ENCODE data around the gene DNMBP. TPM values are rescaled to one million over a fixed set of nuclear protein-coding genes. Genes with fewer than 3 reads are reported as not detected.
A peak's percentile ranks its signal among the peaks of the same experiment; 100 is the strongest.
"Not testable (repeated sequence)": the region's sequence is repeated elsewhere in the genome, so short reads cannot be mapped to it uniquely, and the experiment has no call there.

Gene DNMBP
- total RNA-seq, 1 donor = 13.0 TPM

- TF ChIP-seq, protein P1, sequence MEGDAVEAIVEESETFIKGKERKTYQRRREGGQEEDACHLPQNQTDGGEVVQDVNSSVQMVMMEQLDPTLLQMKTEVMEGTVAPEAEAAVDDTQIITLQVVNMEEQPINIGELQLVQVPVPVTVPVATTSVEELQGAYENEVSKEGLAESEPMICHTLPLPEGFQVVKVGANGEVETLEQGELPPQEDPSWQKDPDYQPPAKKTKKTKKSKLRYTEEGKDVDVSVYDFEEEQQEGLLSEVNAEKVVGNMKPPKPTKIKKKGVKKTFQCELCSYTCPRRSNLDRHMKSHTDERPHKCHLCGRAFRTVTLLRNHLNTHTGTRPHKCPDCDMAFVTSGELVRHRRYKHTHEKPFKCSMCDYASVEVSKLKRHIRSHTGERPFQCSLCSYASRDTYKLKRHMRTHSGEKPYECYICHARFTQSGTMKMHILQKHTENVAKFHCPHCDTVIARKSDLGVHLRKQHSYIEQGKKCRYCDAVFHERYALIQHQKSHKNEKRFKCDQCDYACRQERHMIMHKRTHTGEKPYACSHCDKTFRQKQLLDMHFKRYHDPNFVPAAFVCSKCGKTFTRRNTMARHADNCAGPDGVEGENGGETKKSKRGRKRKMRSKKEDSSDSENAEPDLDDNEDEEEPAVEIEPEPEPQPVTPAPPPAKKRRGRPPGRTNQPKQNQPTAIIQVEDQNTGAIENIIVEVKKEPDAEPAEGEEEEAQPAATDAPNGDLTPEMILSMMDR (IDR thresholded peaks at IDR 0.05; ENCODE audit: extremely low read depth, low read depth, low read length) = no peak
- H3K4me2 ChIP-seq (ENCODE audit: insufficient read depth, low read length) = no peak overlapping the region
- H3K27me3 ChIP-seq (ENCODE audit: insufficient read depth, low read length) = no peaks in the 10 kb centered on the region
- H3K36me3 ChIP-seq (ENCODE audit: insufficient read depth, low read length) = no peaks in the 10 kb centered on the region
- no peak overlapping the region for H2AFZ ChIP-seq (ENCODE audit: low read length)
- no peaks in the 10 kb centered on the region for H3K9me3 ChIP-seq (ENCODE audit: low read depth, low read length)
- no peak overlapping the region for H3K27ac ChIP-seq (ENCODE audit: low read depth, low read length)
- peaks cover 23% of the 10 kb centered on the region for H4K20me1 ChIP-seq (ENCODE audit: insufficient read depth, low read length)
- no peak for DNase-seq (ENCODE audit: insufficient read length, low spot score, missing footprints)
- peaks cover 19% of the 10 kb centered on the region for H3K4me1 ChIP-seq (ENCODE audit: insufficient read depth, low read length)
- H3K4me3 ChIP-seq (ENCODE audit: insufficient read depth, low read length) = no peak overlapping the region
- peaks cover 73% of the 10 kb centered on the region for H3K79me2 ChIP-seq (ENCODE audit: insufficient read depth, low read length)
These were observed 71.2 kb downstream of the DNMBP start for GRCh38 chr10:99938563-99938962.

GRCh38 chr10:99937630-99938029 is 72.1 kb downstream of the DNMBP start:
- no peak overlapping the region for H2AFZ ChIP-seq (ENCODE audit: low read length)
- peaks cover 64% of the 10 kb centered on the region for H3K79me2 ChIP-seq (ENCODE audit: insufficient read depth, low read length)
- H3K27ac ChIP-seq (ENCODE audit: low read depth, low read length) = no peak overlapping the region
- H3K36me3 ChIP-seq (ENCODE audit: insufficient read depth, low read length) = no peaks in the 10 kb centered on the region
- DNase-seq (ENCODE audit: insufficient read length, low spot score, missing footprints) = no peak
- H3K4me2 ChIP-seq (ENCODE audit: insufficient read depth, low read length) = no peak overlapping the region
- TF ChIP-seq, protein P1 (IDR thresholded peaks at IDR 0.05; ENCODE audit: extremely low read depth, low read depth, low read length) = no peak
- H3K9me3 ChIP-seq (ENCODE audit: low read depth, low read length) = no peaks in the 10 kb centered on the region
- no peak overlapping the region for H3K4me3 ChIP-seq (ENCODE audit: insufficient read depth, low read length)
- no peaks in the 10 kb centered on the region for H3K27me3 ChIP-seq (ENCODE audit: insufficient read depth, low read length)
- H4K20me1 ChIP-seq (ENCODE audit: insufficient read depth, low read length) = peaks cover 21% of the 10 kb centered on the region
- peaks cover 16% of the 10 kb centered on the region for H3K4me1 ChIP-seq (ENCODE audit: insufficient read depth, low read length)

DNA sequence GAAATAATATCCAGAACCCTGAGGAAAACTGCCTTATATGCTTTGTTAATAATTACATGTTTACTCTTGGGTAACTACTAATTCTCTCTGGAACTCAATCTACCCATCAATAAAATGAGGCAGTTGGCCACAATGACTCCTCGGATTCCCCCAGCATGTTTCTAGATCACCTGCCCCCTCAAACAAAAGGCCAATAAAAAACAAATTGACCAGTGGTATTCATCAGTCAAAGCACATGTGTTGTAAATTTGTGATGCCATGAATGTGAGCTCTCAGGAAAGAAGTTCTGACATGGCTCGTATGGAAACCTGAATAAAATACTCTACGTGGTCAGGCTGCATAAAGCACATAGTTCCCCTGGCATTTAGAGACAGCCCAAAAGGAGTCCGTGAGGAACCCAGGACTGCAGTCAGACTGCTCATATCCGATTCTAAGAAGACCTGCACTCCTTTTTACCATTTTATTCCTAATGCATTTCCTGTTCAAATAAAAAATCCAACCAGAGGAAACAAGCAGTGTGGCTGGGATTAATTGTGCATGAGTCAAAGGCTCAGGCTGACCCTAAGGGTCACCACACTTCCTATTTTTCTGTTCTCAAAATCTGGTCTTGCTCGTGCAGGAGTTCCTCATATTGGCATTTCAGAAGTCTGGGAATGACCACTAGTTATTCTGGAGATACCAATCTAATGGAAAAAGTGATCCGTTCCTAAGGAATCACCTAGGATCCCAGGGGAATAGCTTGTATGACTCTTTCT is 77.4 kb downstream of the DNMBP start:
- Histone ChIP-seq H3K79me2 (ENCODE audit: insufficient read depth, low read length) (peaks cover 63% of the 10 kb centered on the region), H4K20me1 (ENCODE audit: insufficient read depth, low read length) (peaks cover 14% of the 10 kb centered on the region), H3K4me1 (ENCODE audit: insufficient read depth, low read length) (peaks cover 17% of the 10 kb centered on the region), H3K27ac (ENCODE audit: low read depth, low read length) (peak overlapping the region; percentile 27), H3K4me2 (ENCODE audit: insufficient read depth, low read length) (peak overlapping the region; percentile 3)
- H3K27me3 ChIP-seq (ENCODE audit: insufficient read depth, low read length); H3K9me3 ChIP-seq (ENCODE audit: low read depth, low read length); DNase-seq (ENCODE audit: insufficient read length, low spot score, missing footprints); H3K4me3 ChIP-seq (ENCODE audit: insufficient read depth, low read length); H2AFZ ChIP-seq (ENCODE audit: low read length); H3K36me3 ChIP-seq (ENCODE audit: insufficient read depth, low read length): not testable (repeated sequence)

DNA sequence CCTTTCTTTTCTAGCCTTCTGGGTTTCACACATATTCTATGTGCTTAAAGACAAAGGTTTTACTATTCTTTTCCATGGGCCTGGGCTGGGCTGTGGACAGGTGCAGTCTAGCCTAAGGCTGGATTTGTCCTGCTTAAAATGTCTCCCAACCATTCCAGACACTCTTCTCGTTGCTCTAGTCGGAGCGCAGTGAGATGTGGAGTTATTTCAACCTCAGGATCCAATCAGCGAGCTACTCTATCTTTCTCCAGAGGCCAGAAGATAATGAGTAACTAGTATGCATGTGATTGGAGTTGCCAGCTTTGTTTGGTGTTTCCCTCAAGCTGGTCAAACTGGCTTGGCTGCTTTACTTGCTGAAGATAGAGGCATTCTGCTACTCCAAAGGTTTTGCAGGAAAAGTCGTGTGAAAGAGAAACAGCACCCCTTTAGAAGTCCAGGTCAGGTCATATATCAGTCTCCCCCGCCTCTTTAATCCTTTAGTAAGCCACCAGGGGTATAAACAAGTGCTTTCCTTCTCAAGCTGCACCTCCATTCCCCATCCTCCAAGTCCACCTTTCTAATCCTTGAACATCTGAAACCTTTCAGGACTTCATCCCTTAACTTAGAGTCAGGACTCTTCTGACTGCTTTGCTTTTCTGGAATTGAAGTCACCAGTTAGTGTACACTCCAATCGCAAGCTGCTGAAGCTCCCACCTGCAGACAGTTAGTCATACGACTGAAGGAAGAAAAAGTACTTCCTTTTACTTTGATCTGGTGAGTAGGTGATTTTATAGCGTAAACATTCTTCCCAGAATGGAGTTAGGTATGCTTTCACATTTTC is 78.8 kb downstream of the DNMBP start:
- no peak overlapping the region for H3K4me2 ChIP-seq (ENCODE audit: insufficient read depth, low read length)
- peaks cover 27% of the 10 kb centered on the region for H3K4me1 ChIP-seq (ENCODE audit: insufficient read depth, low read length)

More for the DNA sequence above, 78.8 kb downstream of the DNMBP start:
- no peaks in the 10 kb centered on the region for H3K27me3 ChIP-seq (ENCODE audit: insufficient read depth, low read length)
- no peaks in the 10 kb centered on the region for H3K9me3 ChIP-seq (ENCODE audit: low read depth, low read length)
- TF ChIP-seq, protein P1 (IDR thresholded peaks at IDR 0.05; ENCODE audit: extremely low read depth, low read depth, low read length) = no peak
- DNase-seq (ENCODE audit: insufficient read length, low spot score, missing footprints) = no peak
- peaks cover 14% of the 10 kb centered on the region for H4K20me1 ChIP-seq (ENCODE audit: insufficient read depth, low read length)
- no peak overlapping the region for H3K4me3 ChIP-seq (ENCODE audit: insufficient read depth, low read length)
- no peak overlapping the region for H3K27ac ChIP-seq (ENCODE audit: low read depth, low read length)
- no peak overlapping the region for H2AFZ ChIP-seq (ENCODE audit: low read length)
- peaks cover 10% of the 10 kb centered on the region for H3K36me3 ChIP-seq (ENCODE audit: insufficient read depth, low read length)
- peaks cover 65% of the 10 kb centered on the region for H3K79me2 ChIP-seq (ENCODE audit: insufficient read depth, low read length)

Measured in osteoblast (primary cell).